ENCODE data around the gene XPO5. TPM values are rescaled to one million over a fixed set of nuclear protein-coding genes. Genes with fewer than 3 reads are reported as not detected.

Gene XPO5
- total RNA-seq, 1 donor from 2014 or later = 53.0 TPM

- H3K4me3 ChIP-seq (ENCODE audit: insufficient read depth, low read depth, low read length) = no peak overlapping the region
Measured at GRCh38 chr6:43481591-43482236, 94.1 kb downstream of the XPO5 start.

GRCh38 chr6:43481075-43481474 is 94.8 kb downstream of the XPO5 start:
- Mint-ChIP-seq H3K9me3 (ENCODE audit: unreplicated experiment) (no peaks in the 10 kb centered on the region), H3K4me1 (ENCODE audit: low read depth, unreplicated experiment) (peaks cover 20% of the 10 kb centered on the region), H3K27ac (ENCODE audit: unreplicated experiment) (peak overlapping the region; percentile 44), H3K27me3 (ENCODE audit: low read depth, unreplicated experiment) (no peaks in the 10 kb centered on the region), H3K4me3 (ENCODE audit: unreplicated experiment) (no peak overlapping the region), H3K36me3 (ENCODE audit: low read depth, unreplicated experiment) (peaks cover 2% of the 10 kb centered on the region)
- Histone ChIP-seq H3K9me3 (ENCODE audit: insufficient read depth, low read depth, low read length) (no peaks in the 10 kb centered on the region), H3K36me3 (ENCODE audit: insufficient read depth, low read length) (no peaks in the 10 kb centered on the region), H3K4me2 (ENCODE audit: low read length) (no peak overlapping the region), H3K9ac (ENCODE audit: low read length) (no peak overlapping the region), H3K27ac (ENCODE audit: low read depth, low read length) (no peak overlapping the region), H3K79me2 (ENCODE audit: insufficient read depth, low read length) (peaks cover 66% of the 10 kb centered on the region), H2AFZ (ENCODE audit: low read depth, low read length) (no peak overlapping the region), H3K4me1 (ENCODE audit: insufficient read depth, low read length) (peaks cover 13% of the 10 kb centered on the region), H3K4me3 (ENCODE audit: insufficient read depth, low read depth, low read length) (no peak overlapping the region), H3K27me3 (ENCODE audit: insufficient read depth, low read length) (no peaks in the 10 kb centered on the region), H4K20me1 (ENCODE audit: insufficient read depth, low read length) (peaks cover 37% of the 10 kb centered on the region)
- no peak for FAIRE-seq
- no peak for TF ChIP-seq EZH2 (IDR thresholded peaks at IDR 0.05; ENCODE audit: insufficient read depth, low read length)
- no peak for TF ChIP-seq CTCF (IDR thresholded peaks at IDR 0.05; ENCODE audit: insufficient read depth, low read depth, low read length)
- no peak for DNase-seq (ENCODE audit: low read depth)

More at GRCh38 chr6:43481591-43482236, 94.1 kb downstream of the XPO5 start:
- Mint-ChIP-seq H3K27me3 (ENCODE audit: low read depth, unreplicated experiment) (no peaks in the 10 kb centered on the region), H3K9me3 (ENCODE audit: unreplicated experiment) (no peaks in the 10 kb centered on the region), H3K27ac (ENCODE audit: unreplicated experiment) (peak overlapping the region; percentile 88), H3K4me1 (ENCODE audit: low read depth, unreplicated experiment) (peaks cover 20% of the 10 kb centered on the region), H3K4me3 (ENCODE audit: unreplicated experiment) (no peak overlapping the region), H3K36me3 (ENCODE audit: low read depth, unreplicated experiment) (peaks cover 5% of the 10 kb centered on the region)
- DNase-seq (ENCODE audit: low read depth) (no peak), FAIRE-seq (no peak)
- peaks cover 69% of the 10 kb centered on the region for H3K79me2 ChIP-seq (ENCODE audit: insufficient read depth, low read length)
- no peaks in the 10 kb centered on the region for H3K9me3 ChIP-seq (ENCODE audit: insufficient read depth, low read depth, low read length)
- TF ChIP-seq CTCF (IDR thresholded peaks at IDR 0.05; ENCODE audit: insufficient read depth, low read depth, low read length) (no peak), EZH2 (IDR thresholded peaks at IDR 0.05; ENCODE audit: insufficient read depth, low read length) (no peak)
- no peak overlapping the region for H3K4me2 ChIP-seq (ENCODE audit: low read length)
- H3K27ac ChIP-seq (ENCODE audit: low read depth, low read length) = no peak overlapping the region
- no peak overlapping the region for H3K9ac ChIP-seq (ENCODE audit: low read length)
- H2AFZ ChIP-seq (ENCODE audit: low read depth, low read length) = no peak overlapping the region
- no peaks in the 10 kb centered on the region for H3K36me3 ChIP-seq (ENCODE audit: insufficient read depth, low read length)
- H3K27me3 ChIP-seq (ENCODE audit: insufficient read depth, low read length) = no peaks in the 10 kb centered on the region
- H3K4me1 ChIP-seq (ENCODE audit: insufficient read depth, low read length) = peaks cover 13% of the 10 kb centered on the region
- peaks cover 42% of the 10 kb centered on the region for H4K20me1 ChIP-seq (ENCODE audit: insufficient read depth, low read length)

GRCh38 chr6:43478008-43478372 is 97.8 kb downstream of the XPO5 start:
- Histone ChIP-seq H3K9me3 (ENCODE audit: insufficient read depth, low read depth, low read length) (no peaks in the 10 kb centered on the region), H3K9ac (ENCODE audit: low read length) (peak overlapping the region; percentile 94), H3K4me2 (ENCODE audit: low read length) (peak overlapping the region; percentile 93), H3K4me3 (ENCODE audit: insufficient read depth, low read depth, low read length) (peak overlapping the region; percentile 74), H3K79me2 (ENCODE audit: insufficient read depth, low read length) (peaks cover 47% of the 10 kb centered on the region), H4K20me1 (ENCODE audit: insufficient read depth, low read length) (peaks cover 13% of the 10 kb centered on the region), H2AFZ (ENCODE audit: low read depth, low read length) (peak overlapping the region; percentile 35), H3K4me1 (ENCODE audit: insufficient read depth, low read length) (peaks cover 13% of the 10 kb centered on the region), H3K36me3 (ENCODE audit: insufficient read depth, low read length) (no peaks in the 10 kb centered on the region), H3K27ac (ENCODE audit: low read depth, low read length) (peak overlapping the region; percentile 71), H3K27me3 (ENCODE audit: insufficient read depth, low read length) (no peaks in the 10 kb centered on the region)
- TF ChIP-seq CTCF (IDR thresholded peaks at IDR 0.05; ENCODE audit: insufficient read depth, low read depth, low read length) (no peak), EZH2 (IDR thresholded peaks at IDR 0.05; ENCODE audit: insufficient read depth, low read length) (no peak)
- Mint-ChIP-seq H3K4me1 (ENCODE audit: low read depth, unreplicated experiment) (peaks cover 20% of the 10 kb centered on the region), H3K27ac (ENCODE audit: unreplicated experiment) (peak overlapping the region; percentile 92), H3K9me3 (ENCODE audit: unreplicated experiment) (no peaks in the 10 kb centered on the region), H3K27me3 (ENCODE audit: low read depth, unreplicated experiment) (no peaks in the 10 kb centered on the region), H3K4me3 (ENCODE audit: unreplicated experiment) (peak overlapping the region; percentile 95), H3K36me3 (ENCODE audit: low read depth, unreplicated experiment) (no peaks in the 10 kb centered on the region)
- FAIRE-seq (no peak), DNase-seq (ENCODE audit: low read depth) (no peak)
